B cell (primary cell): Measurements from ENCODE around the gene CHMP1B. TPM values are rescaled to one million over a fixed set of nuclear protein-coding genes. Genes with fewer than 3 reads are reported as not detected.

Source experiments
- ATAC-seq: fragments of 200-7000 bp; cut with Tn5 transposase; one replicate; pipeline ENCODE4 v1.10.0; 2021; ENCODE audit warnings: low read depth, mild to moderate bottlenecking, moderate number of reproducible peaks, moderate library complexity
- CTCF ChIA-PET: fragments of 350-600 bp; sonication (Branson Sonifier 250); formaldehyde crosslinking; loops from one replicate; lab custom pipeline; 2021; ENCODE audit warnings: antibody characterized with exemption, inconsistent platforms; lab: Charles Lee
- POLR2A ChIA-PET: fragments of 350-600 bp; sonication (Branson Sonifier 250); formaldehyde crosslinking; loops from one replicate; lab custom pipeline; 2021; ENCODE audit warnings: antibody characterized with exemption; lab: Charles Lee
- DNase-seq: peaks from one replicate; pipeline ENCODE4 v3.0.0; 2013
- H2AFZ ChIP-seq: 2 replicates; pipeline ENCODE4 v1.6.1; 2012; ENCODE audit warnings: mild to moderate bottlenecking, low read depth, low read length; ENCODE audit not compliant: insufficient read depth, poor library complexity, severe bottlenecking
- H3K27ac ChIP-seq, 2 donors: 1 replicate in 1 of 2; 2 replicates in 1 of 2; pipeline ENCODE4 v1.5.1; 2012 to 2013; ENCODE audit warnings: low read length in 2 of 2, mild to moderate bottlenecking in 2 of 2, moderate library complexity in 1 of 2
- H3K27me3 ChIP-seq, 4 experiments: fragments of 200-600 bp in 1 of 4; sonication (generic) in 1 of 4; replicated peaks in 1 of 4; 1 replicate in 2 of 4; 2 replicates in 2 of 4; pipeline versions ENCODE4 v1.6.1 to v1.7.0; 2013 to 2016; ENCODE audit warnings: low read length in 3 of 4, mild to moderate bottlenecking in 2 of 4, mixed read lengths in 1 of 4, moderate library complexity in 1 of 4; ENCODE audit not compliant: insufficient read depth in 4 of 4, control insufficient read depth in 3 of 4; ENCODE audit errors: control extremely low read depth in 1 of 4
- H3K36me3 ChIP-seq, 2 experiments: replicated peaks in 1 of 2; 1 replicate in 1 of 2; 2 replicates in 1 of 2; pipeline versions ENCODE4 v1.6.1 to v1.7.1; 2013; ENCODE audit warnings: low read length in 1 of 2; ENCODE audit not compliant: insufficient read depth in 2 of 2, control insufficient read depth in 1 of 2; ENCODE audit errors: control extremely low read depth in 1 of 2, extremely low read depth in 1 of 2
- H3K4me1 ChIP-seq, 2 donors: fragments of 200-600 bp in 1 of 2; sonication (generic) in 1 of 2; 1 replicate in 1 of 2; 2 replicates in 1 of 2; pipeline versions ENCODE4 v1.5.1 to v1.6.1; 2013 to 2017; ENCODE audit warnings: low read length in 2 of 2; ENCODE audit not compliant: control insufficient read depth in 2 of 2, insufficient read depth in 2 of 2
- H3K4me2 ChIP-seq: replicated peaks from 2 replicates; pipeline ENCODE3; 2012; ENCODE audit warnings: mild to moderate bottlenecking, low read depth, low read length; ENCODE audit not compliant: poor library complexity, severe bottlenecking
- H3K4me3 ChIP-seq, 5 experiments: fragments of 200-600 bp in 1 of 5; sonication (generic) in 1 of 5; 1 replicate in 3 of 5; 2 replicates in 2 of 5; pipeline versions ENCODE4 v1.5.1 to v1.7.0; 2011 to 2016; ENCODE audit warnings: low read length in 4 of 5, mild to moderate bottlenecking in 4 of 5, low read depth in 2 of 5, control low read depth in 1 of 5, moderate library complexity in 1 of 5; ENCODE audit not compliant: insufficient read depth in 1 of 5; ENCODE audit errors: control extremely low read depth in 1 of 5, extremely low read depth in 1 of 5
- H3K79me2 ChIP-seq: fragments of 200-600 bp; sonication (generic); one replicate; pipeline ENCODE4 v1.6.0; 2016; ENCODE audit warnings: low read length; ENCODE audit not compliant: control insufficient read depth, insufficient read depth
- H3K9ac ChIP-seq: fragments of 200-600 bp; sonication (generic); 2 replicates; pipeline ENCODE4 v1.6.1; 2017; ENCODE audit warnings: mild to moderate bottlenecking, low read length, moderate library complexity
- H3K9me3 ChIP-seq, 3 donors: one replicate each; pipeline versions ENCODE4 v1.6.1 to v1.7.1; 2013; ENCODE audit warnings: low read length in 2 of 3; ENCODE audit not compliant: control insufficient read depth in 2 of 3, insufficient read depth in 1 of 3; ENCODE audit errors: control extremely low read depth in 1 of 3
- H4K20me1 ChIP-seq: 2 replicates; pipeline ENCODE4 v1.6.0; 2012; ENCODE audit warnings: mild to moderate bottlenecking, low read length; ENCODE audit not compliant: insufficient read depth, control insufficient read depth, poor library complexity, severe bottlenecking
- H3K27ac Mint-ChIP-seq: one replicate; pipeline ENCODE4 v1.8.0; 2021; ENCODE audit warnings: mixed read lengths
- H3K27me3 Mint-ChIP-seq: one replicate; pipeline ENCODE4 v1.8.0; 2021; ENCODE audit warnings: mixed read lengths
- H3K4me1 Mint-ChIP-seq: one replicate; pipeline ENCODE4 v1.8.0; 2021; ENCODE audit warnings: mixed read lengths
- H3K4me3 Mint-ChIP-seq: one replicate; pipeline ENCODE4 v1.8.0; 2021; ENCODE audit warnings: mixed read lengths
- H3K9me3 Mint-ChIP-seq: one replicate; pipeline ENCODE4 v1.8.0; 2022; ENCODE audit warnings: mixed read lengths; ENCODE audit not compliant: insufficient read depth
- CTCF ChIP-seq: fragments of 200-600 bp; IDR thresholded peaks from one replicate; pipeline ENCODE4 v1.8.0; 2022; ENCODE audit warnings: antibody characterized with exemption, mild to moderate bottlenecking
- EZH2 ChIP-seq: IDR thresholded peaks from 2 replicates; pipeline ENCODE4 v1.6.1; 2012; ENCODE audit warnings: borderline replicate concordance, low read depth, mild to moderate bottlenecking, moderate library complexity, low read length; ENCODE audit not compliant: insufficient read depth, poor library complexity, severe bottlenecking
- WGBS: methylation state at CpG from one replicate; pipeline ENCODE4 v1.1.5; 2013; ENCODE audit warnings: missing lambda C conversion rate; ENCODE audit not compliant: insufficient coverage; 5-methylcytosine and 5-hydroxymethylcytosine counted together
- intact Hi-C: fragments of 100-400 bp; cut with micrococcal nuclease; formaldehyde crosslinking; loops from one replicate; pipeline ENCODE4 v1.10.0; 2022
- polyA plus RNA-seq: library from polyadenylated mRNA; depleted of rRNA; stranded (reverse); fragments of >200 nt; gene quantifications from 2 replicates; pipeline ENCODE4 v1.2.3, GENCODE V29; 2012
- total RNA-seq, 2 donors: library from RNA; stranded (reverse); fragments of 120-200 nt in 1 of 2; gene quantifications; 1 replicate in 1 of 2; 2 replicates in 1 of 2; pipeline versions ENCODE4 v1.2.3 to v1.2.4, GENCODE V29; 2013 to 2022

Gene CHMP1B
- total and polyA plus RNA-seq, 2 donors (not counting 1 experiment from before 2014, with no cell fraction given) = 55.4 to 86.0 TPM

- no peak overlapping the region for H3K4me3 Mint-ChIP-seq
- no peaks in the 10 kb centered on the region for H3K9me3 ChIP-seq
- ChIA-PET POLR2A (no interaction called here), CTCF (interaction anchor here (2.4 kb wide), 1 partner anchor 165 kb away, joined by 7 read pairs; no protein-coding TSS in a partner anchor)
- H3K36me3 ChIP-seq = no peaks in the 10 kb centered on the region
- no CpG with 5 or more reads among the region's 4 CpGs for WGBS
- no peak overlapping the region for H3K9ac ChIP-seq
- H3K9me3 Mint-ChIP-seq = no peaks in the 10 kb centered on the region
- no peak overlapping the region for H3K27ac Mint-ChIP-seq
- intact Hi-C loops = no loop called here
- no peaks in the 10 kb centered on the region for H3K4me1 Mint-ChIP-seq
- no peaks in the 10 kb centered on the region for H3K79me2 ChIP-seq
- TF ChIP-seq EZH2 (no peak), CTCF (no peak)
- no peaks in the 10 kb centered on the region for H3K27me3 ChIP-seq
- H3K4me3 ChIP-seq = no peak overlapping the region
- no peaks in the 10 kb centered on the region for H4K20me1 ChIP-seq
- no peak for ATAC-seq
- H3K27me3 Mint-ChIP-seq = peaks cover 8% of the 10 kb centered on the region
- DNase-seq = no peak
- no peak overlapping the region for H2AFZ ChIP-seq
- H3K4me1 ChIP-seq = no peaks in the 10 kb centered on the region
- H3K4me2 ChIP-seq = no peak overlapping the region
- no peak overlapping the region for H3K27ac ChIP-seq
Observed at GRCh38 chr18:11830585-11830984, 20.6 kb upstream of the CHMP1B start.

GRCh38 chr18:11831921-11832320 is 19.3 kb upstream of the CHMP1B start:
- Histone ChIP-seq H3K4me3 (no peak overlapping the region), H3K4me1 (no peaks in the 10 kb centered on the region), H4K20me1 (no peaks in the 10 kb centered on the region), H3K79me2 (no peaks in the 10 kb centered on the region), H2AFZ (no peak overlapping the region), H3K9me3 (no peaks in the 10 kb centered on the region), H3K27me3 (no peaks in the 10 kb centered on the region), H3K9ac (no peak overlapping the region), H3K27ac (no peak overlapping the region), H3K36me3 (no peaks in the 10 kb centered on the region), H3K4me2 (no peak overlapping the region)
- WGBS = no CpG with 5 or more reads among the region's 3 CpGs
- Mint-ChIP-seq H3K9me3 (no peaks in the 10 kb centered on the region), H3K4me1 (no peaks in the 10 kb centered on the region), H3K4me3 (no peak overlapping the region), H3K27ac (no peak overlapping the region), H3K27me3 (peaks cover 8% of the 10 kb centered on the region)
- intact Hi-C loops = no loop called here
- TF ChIP-seq CTCF (no peak), EZH2 (no peak)
- DNase-seq (no peak), ATAC-seq (no peak)
- ChIA-PET POLR2A (no interaction called here), CTCF (interaction anchor here (0.5 to 1.4 kb wide), 2 partner anchors 10 to 99 kb away, joined by 3 read pairs; no protein-coding TSS in a partner anchor)
